Glutamatergic neuron (in vitro differentiated cells): ENCODE data around the gene LACTBL1. TPM values are rescaled to one million over a fixed set of nuclear protein-coding genes. Genes with fewer than 3 reads are reported as not detected.

Experiments
- DNase-seq: peaks from one replicate; pipeline ENCODE4 v3.0.0; 2022
- H3K27ac Mint-ChIP-seq: one replicate; pipeline ENCODE4 v1.8.0; 2020; ENCODE audit warnings: mild to moderate bottlenecking, mixed read lengths, inconsistent platforms; ENCODE audit not compliant: unreplicated experiment
- H3K27me3 Mint-ChIP-seq: one replicate; pipeline ENCODE4 v1.8.0; 2020; ENCODE audit warnings: mild to moderate bottlenecking, moderate library complexity, mixed read lengths, inconsistent platforms; ENCODE audit not compliant: unreplicated experiment
- H3K36me3 Mint-ChIP-seq: one replicate; pipeline ENCODE4 v1.8.0; 2020; ENCODE audit warnings: mild to moderate bottlenecking, mixed read lengths, inconsistent platforms; ENCODE audit not compliant: unreplicated experiment
- H3K4me1 Mint-ChIP-seq: one replicate; pipeline ENCODE4 v1.8.0; 2020; ENCODE audit warnings: mild to moderate bottlenecking, low read depth, mixed read lengths, inconsistent platforms; ENCODE audit not compliant: unreplicated experiment
- H3K4me3 Mint-ChIP-seq: one replicate; pipeline ENCODE4 v1.8.0; 2020; ENCODE audit warnings: mild to moderate bottlenecking, mixed read lengths, inconsistent platforms; ENCODE audit not compliant: unreplicated experiment
- H3K9me3 Mint-ChIP-seq: one replicate; pipeline ENCODE4 v1.8.0; 2020; ENCODE audit warnings: mild to moderate bottlenecking, moderate library complexity, mixed read lengths, inconsistent platforms; ENCODE audit not compliant: unreplicated experiment
- CTCF ChIP-seq: fragments of 200-600 bp; sonication (generic); IDR thresholded peaks from one replicate; pipeline ENCODE4 v1.5.0; 2021; ENCODE audit not compliant: partially characterized antibody, unreplicated experiment
- total RNA-seq: library from RNA; stranded (reverse); fragmentation: NEBNext Ultra II Directional; extraction: Animal tissue kit (Norgen Biotek cat#: 25700); gene quantifications from one replicate; pipeline ENCODE4 v1.2.1, GENCODE V29; 2021; ENCODE audit not compliant: unreplicated experiment

LACTBL1 gene
- total RNA-seq, 1 donor from 2014 or later, result not detected

- peak; percentile 89 for DNase-seq
- Mint-ChIP-seq H3K4me3 (no peak overlapping the region), H3K27ac (no peak overlapping the region), H3K4me1 (no peaks in the 10 kb centered on the region), H3K36me3 (peaks cover 1% of the 10 kb centered on the region), H3K27me3 (peaks cover 2% of the 10 kb centered on the region), H3K9me3 (peaks cover 3% of the 10 kb centered on the region)
- peak; percentile 89 for TF ChIP-seq CTCF
Measured at GRCh38 chr1:22930240-22930912, 42.3 kb downstream of the LACTBL1 start.

GRCh38 chr1:22925111-22925510 is 47.6 kb downstream of the LACTBL1 start:
- no peak for TF ChIP-seq CTCF
- no peak for DNase-seq

GRCh38 chr1:22922640-22923039 is 50.0 kb downstream of the LACTBL1 start:
- TF ChIP-seq CTCF, result no peak
- no peak overlapping the region for H3K27ac Mint-ChIP-seq
- H3K4me3 Mint-ChIP-seq, result no peak overlapping the region
- H3K4me1 Mint-ChIP-seq, result peaks cover 10% of the 10 kb centered on the region
- H3K9me3 Mint-ChIP-seq, result peaks cover 2% of the 10 kb centered on the region
- peaks cover 6% of the 10 kb centered on the region for H3K27me3 Mint-ChIP-seq
- no peak for DNase-seq
- H3K36me3 Mint-ChIP-seq, result no peaks in the 10 kb centered on the region

More at GRCh38 chr1:22925111-22925510, 47.6 kb downstream of the LACTBL1 start:
- peaks cover 6% of the 10 kb centered on the region for H3K27me3 Mint-ChIP-seq
- peaks cover 2% of the 10 kb centered on the region for H3K4me1 Mint-ChIP-seq
- no peak overlapping the region for H3K27ac Mint-ChIP-seq
- H3K9me3 Mint-ChIP-seq, result peaks cover 5% of the 10 kb centered on the region
- H3K4me3 Mint-ChIP-seq, result no peak overlapping the region
- no peaks in the 10 kb centered on the region for H3K36me3 Mint-ChIP-seq

GRCh38 chr1:22921452-22922126 is 51.1 kb downstream of the LACTBL1 start:
- no peak overlapping the region for H3K27ac Mint-ChIP-seq

More at GRCh38 chr1:22921452-22922126, 51.1 kb downstream of the LACTBL1 start:
- H3K4me1 Mint-ChIP-seq, result peaks cover 14% of the 10 kb centered on the region
- no peak overlapping the region for H3K4me3 Mint-ChIP-seq
- no peaks in the 10 kb centered on the region for H3K36me3 Mint-ChIP-seq
- TF ChIP-seq CTCF, result no peak
- peaks cover 4% of the 10 kb centered on the region for H3K9me3 Mint-ChIP-seq
- peaks cover 6% of the 10 kb centered on the region for H3K27me3 Mint-ChIP-seq
- no peak for DNase-seq
